GM19467 (cell line): ENCODE data around the gene UPF3A.
"Not testable (repeated sequence)": the region's sequence is repeated elsewhere in the genome, so short reads cannot be mapped to it uniquely, and the experiment has no call there.

Source experiments
- ATAC-seq: cut with Tn5 transposase; IDR thresholded peaks from one replicate; pipeline ENCODE4 v1.9.1; 2021; ENCODE audit warnings: mild to moderate bottlenecking, moderate library complexity; ENCODE audit not compliant: unreplicated experiment

UPF3A gene

DNA sequence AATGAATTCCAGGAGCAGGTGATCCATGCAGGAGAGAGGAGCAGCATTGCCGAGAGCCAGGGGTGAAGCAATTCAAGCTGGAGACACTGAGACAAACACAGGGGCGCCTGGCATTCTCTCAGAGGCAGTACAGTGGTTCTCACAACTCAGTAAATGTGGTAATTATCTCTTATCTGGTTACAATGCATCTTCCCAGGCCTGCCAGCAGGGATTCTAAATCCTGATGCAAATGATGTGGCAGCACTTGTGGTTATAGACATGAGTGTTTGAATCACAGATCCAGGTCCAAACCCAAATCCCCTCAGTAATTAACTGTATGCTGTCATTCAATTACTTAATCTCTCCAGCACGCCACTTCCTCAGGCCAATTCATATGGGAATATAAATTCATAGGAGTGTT, 52.5 kb downstream of the UPF3A start:
- ATAC-seq: not testable (repeated sequence)

GRCh38 chr13:114334305-114335053, 53.1 kb downstream of the UPF3A start:
- no peak for ATAC-seq

DNA sequence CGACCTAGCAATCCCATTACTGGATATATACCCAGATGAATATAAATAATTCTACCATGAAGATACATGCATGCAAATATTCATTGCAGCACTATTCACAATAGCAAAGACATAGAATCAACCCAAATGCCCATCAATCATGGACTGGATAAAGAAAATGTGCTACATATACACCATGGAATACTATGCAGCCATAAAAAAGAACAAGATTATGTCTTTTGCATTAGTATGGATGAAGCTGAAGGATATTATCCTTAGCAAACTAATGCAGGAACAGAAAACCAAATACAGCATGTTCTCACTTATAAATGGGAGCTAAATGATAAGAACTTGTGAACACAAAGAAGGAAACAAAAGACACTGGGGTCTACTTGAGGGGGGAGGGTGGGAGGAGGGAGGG, 55.1 kb downstream of the UPF3A start:
- not testable (repeated sequence) for ATAC-seq

- ATAC-seq: no peak
Observed at GRCh38 chr13:114338959-114339358, 57.6 kb downstream of the UPF3A start.

DNA sequence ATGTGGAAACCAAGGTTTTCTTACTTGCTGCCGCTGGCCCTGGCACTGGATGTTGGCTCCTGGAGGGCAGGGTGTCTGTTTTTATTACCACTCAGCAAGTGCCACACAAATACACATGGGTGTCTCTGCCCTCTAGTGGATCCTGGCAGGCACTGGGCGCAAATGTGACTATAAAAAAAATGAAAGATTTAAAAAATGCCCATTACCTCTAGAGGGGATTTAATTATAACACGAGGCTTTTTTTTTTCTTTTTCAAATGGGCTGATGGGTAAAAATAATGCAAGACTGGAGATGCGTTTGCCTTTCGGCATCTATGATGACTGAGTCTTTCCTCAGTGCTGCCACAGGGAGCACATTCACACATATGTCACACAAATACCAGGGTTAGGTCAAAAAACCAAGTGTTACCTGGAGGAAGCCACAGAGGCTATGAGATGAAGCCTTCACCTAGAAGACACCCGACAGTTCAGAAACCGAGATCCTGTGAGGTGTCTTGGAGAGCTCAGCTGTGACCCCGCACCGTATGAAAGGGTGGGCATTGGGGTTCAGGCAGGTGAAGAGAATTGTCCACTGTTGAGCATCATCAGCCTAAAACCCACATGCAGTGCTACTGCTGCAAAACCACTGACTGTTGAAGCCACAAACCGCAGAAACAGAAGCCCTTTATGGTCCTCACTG, 58.6 kb downstream of the UPF3A start:
- ATAC-seq: no peak

DNA sequence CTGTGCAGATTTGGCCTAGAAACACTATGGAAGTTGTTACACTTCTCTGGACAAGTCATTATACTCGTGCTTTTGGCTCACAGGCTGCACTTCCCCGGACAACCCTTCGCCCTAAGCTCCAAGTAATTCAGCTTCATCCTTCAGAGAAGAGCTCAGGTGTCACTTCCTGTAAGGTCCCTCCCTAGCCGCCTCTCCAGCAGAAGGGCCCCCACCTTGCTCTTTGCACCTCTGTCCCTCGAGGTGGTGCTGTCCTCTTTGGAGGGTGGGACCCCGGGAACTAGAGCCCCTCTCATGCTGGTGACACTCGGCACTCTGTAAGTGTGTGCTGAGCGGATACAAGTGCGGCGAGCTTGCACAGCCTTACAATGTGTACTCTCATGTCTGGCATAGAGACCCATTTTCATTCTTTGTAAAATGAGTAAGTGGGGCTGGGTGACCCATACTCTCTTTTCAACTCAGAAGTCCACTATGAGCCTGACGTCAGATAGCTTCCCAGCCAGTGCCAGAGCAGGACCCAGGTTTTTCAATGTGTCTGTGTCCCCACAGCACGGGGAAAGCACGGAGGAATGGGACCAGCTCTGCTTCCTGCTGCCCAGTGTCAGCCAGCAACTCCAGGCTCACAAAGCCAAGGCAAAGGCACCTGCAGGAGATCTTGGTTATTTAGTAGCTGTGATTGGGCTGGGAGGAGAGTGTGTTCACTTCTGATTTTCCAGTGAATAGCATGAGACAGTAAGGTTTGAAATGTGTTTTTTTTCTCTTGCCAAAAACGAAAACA, 59.8 kb downstream of the UPF3A start:
- ATAC-seq: no peak

GRCh38 chr13:114347256-114347655, 65.9 kb downstream of the UPF3A start:
- ATAC-seq: not testable (repeated sequence)

GRCh38 chr13:114352763-114353162, 71.4 kb downstream of the UPF3A start:
- not testable (repeated sequence) for ATAC-seq

DNA sequence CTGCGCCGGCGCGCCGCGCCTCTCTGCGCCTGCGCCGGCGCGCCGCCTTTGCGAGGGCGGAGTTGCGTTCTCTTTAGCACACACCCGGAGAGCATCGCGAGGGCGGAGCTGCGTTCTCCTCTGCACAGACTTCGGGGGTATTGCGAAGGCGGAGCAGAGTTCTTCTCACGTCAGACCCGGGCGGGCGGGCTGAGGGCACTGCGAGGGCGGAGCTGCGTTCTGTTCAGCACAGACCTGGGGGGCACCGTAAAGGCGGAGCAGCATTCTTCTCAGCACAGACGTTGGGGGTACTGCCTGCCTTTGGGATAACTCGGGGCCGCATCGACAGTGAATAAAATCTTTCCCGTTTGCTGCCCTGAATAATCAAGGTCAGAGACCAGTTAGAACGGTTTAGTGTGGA, 72.0 kb downstream of the UPF3A start:
- ATAC-seq: not testable (repeated sequence)
